Hepatocyte (in vitro differentiated cells): Measurements from ENCODE around the gene PRKCZ. TPM values are rescaled to one million over a fixed set of nuclear protein-coding genes. Genes with fewer than 3 reads are reported as not detected.

Source experiments
- DNase-seq: peaks from one replicate; pipeline ENCODE4 v3.0.0-alpha.2; 2016; ENCODE audit warnings: low spot score
- H2AFZ ChIP-seq: fragments of 200-600 bp; sonication (generic); 2 replicates; pipeline ENCODE4 v1.6.0; 2016; ENCODE audit warnings: antibody characterized with exemption, mild to moderate bottlenecking
- H3K27ac ChIP-seq: fragments of 200-600 bp; sonication (generic); 2 replicates; pipeline ENCODE4 v1.5.1; 2016; ENCODE audit warnings: mild to moderate bottlenecking
- H3K27me3 ChIP-seq: fragments of 200-600 bp; sonication (generic); 2 replicates; pipeline ENCODE4 v1.6.1; 2016
- H3K36me3 ChIP-seq: fragments of 200-600 bp; sonication (generic); replicated peaks from 2 replicates; pipeline ENCODE4 v1.5.1; 2016; ENCODE audit warnings: low read depth; ENCODE audit not compliant: insufficient read depth
- H3K4me1 ChIP-seq: fragments of 200-600 bp; sonication (generic); 2 replicates; pipeline ENCODE4 v1.5.1; 2016; ENCODE audit warnings: mild to moderate bottlenecking, moderate library complexity; ENCODE audit not compliant: insufficient read depth
- H3K4me2 ChIP-seq: fragments of 200-600 bp; sonication (generic); 2 replicates; pipeline ENCODE4 v1.6.0; 2016
- H3K4me3 ChIP-seq: fragments of 200-600 bp; sonication (generic); 2 replicates; pipeline ENCODE4 v1.5.1; 2016; ENCODE audit warnings: mild to moderate bottlenecking
- H3K79me2 ChIP-seq: fragments of 200-600 bp; sonication (generic); 2 replicates; pipeline ENCODE4 v1.6.0; 2017; ENCODE audit warnings: mild to moderate bottlenecking
- H3K9me2 ChIP-seq: fragments of 200-600 bp; sonication (generic); replicated peaks from 2 replicates; pipeline ENCODE4 v1.6.0; 2017; ENCODE audit warnings: mild to moderate bottlenecking; ENCODE audit not compliant: insufficient read depth
- H3K9me3 ChIP-seq: fragments of 200-600 bp; sonication (generic); 2 replicates; pipeline ENCODE4 v1.5.1; 2016; ENCODE audit warnings: low read depth, mild to moderate bottlenecking
- H4K20me1 ChIP-seq: fragments of 200-600 bp; sonication (generic); 2 replicates; pipeline ENCODE4 v1.6.0; 2016; ENCODE audit warnings: mild to moderate bottlenecking; ENCODE audit not compliant: insufficient read depth, poor library complexity, severe bottlenecking
- CTCF ChIP-seq: fragments of 200-600 bp; sonication (generic); IDR thresholded peaks from 2 replicates; pipeline ENCODE4 v1.5.1; 2016; ENCODE audit warnings: antibody characterized with exemption, mild to moderate bottlenecking; ENCODE audit not compliant: poor library complexity
- EZH2 ChIP-seq: fragments of 200-600 bp; sonication (generic); IDR thresholded peaks from 2 replicates; pipeline ENCODE4 v1.6.1; 2016; ENCODE audit warnings: antibody characterized with exemption, mild to moderate bottlenecking, borderline replicate concordance
- EZH2phosphoT487 ChIP-seq: fragments of 200-600 bp; sonication (generic); IDR thresholded peaks from one replicate; pipeline ENCODE4 v1.6.1; 2018; ENCODE audit warnings: antibody characterized with exemption, mild to moderate bottlenecking, low read depth, moderate library complexity; ENCODE audit not compliant: unreplicated experiment, severe bottlenecking
- WGBS: methylation state at CpG from one replicate; pipeline ENCODE4 v1.1.6; 2016; ENCODE audit warnings: low lambda C conversion rate; ENCODE audit errors: missing lambda C conversion rate; 5-methylcytosine and 5-hydroxymethylcytosine counted together
- polyA plus RNA-seq: library from polyadenylated mRNA; unstranded; fragments of >200 nt; fragmentation: Nextera tagmentation; extraction: Ambion mirVana; gene quantifications from 2 replicates; pipeline ENCODE4 v1.2.1, GENCODE V29; 2016
- total RNA-seq: library from RNA; depleted of rRNA; stranded (reverse); fragments of >200 nt; gene quantifications from 2 replicates; pipeline ENCODE4 v1.2.3, GENCODE V29; 2014

Gene PRKCZ
- total and polyA plus RNA-seq, 2 experiments from 2014 or later = 41.0 to 52.3 TPM

GRCh38 chr1:2073382-2074230 lies 23.4 kb downstream of the PRKCZ start:
- Histone ChIP-seq H3K27ac (no peak overlapping the region), H3K4me2 (no peak overlapping the region), H3K9me3 (no peaks in the 10 kb centered on the region), H3K4me3 (no peak overlapping the region), H3K36me3 (peaks cover 6% of the 10 kb centered on the region), H3K4me1 (peaks cover 6% of the 10 kb centered on the region), H2AFZ (no peak overlapping the region), H3K9me2 (no peaks in the 10 kb centered on the region), H3K79me2 (peaks cover 29% of the 10 kb centered on the region), H4K20me1 (no peaks in the 10 kb centered on the region), H3K27me3 (no peaks in the 10 kb centered on the region)
- no peak for TF ChIP-seq EZH2phosphoT487
- no peak for TF ChIP-seq CTCF
- TF ChIP-seq EZH2 = no peak
- DNase-seq = no peak
- WGBS = 87% methylated on average over 58 of the region's 59 CpGs

GRCh38 chr1:2074396-2074795 lies 24.2 kb downstream of the PRKCZ start:
- H3K79me2 ChIP-seq = peaks cover 33% of the 10 kb centered on the region
- H3K9me2 ChIP-seq = no peaks in the 10 kb centered on the region
- TF ChIP-seq EZH2 = no peak
- TF ChIP-seq CTCF = no peak
- TF ChIP-seq EZH2phosphoT487 = no peak
- WGBS = 89% methylated on average over 18 of the region's 19 CpGs
- peaks cover 6% of the 10 kb centered on the region for H3K36me3 ChIP-seq
- H4K20me1 ChIP-seq = no peaks in the 10 kb centered on the region
- no peak overlapping the region for H3K4me3 ChIP-seq
- no peaks in the 10 kb centered on the region for H3K9me3 ChIP-seq
- no peaks in the 10 kb centered on the region for H3K27me3 ChIP-seq
- peaks cover 6% of the 10 kb centered on the region for H3K4me1 ChIP-seq
- no peak overlapping the region for H3K4me2 ChIP-seq
- H2AFZ ChIP-seq = no peak overlapping the region
- no peak overlapping the region for H3K27ac ChIP-seq
- no peak for DNase-seq

- TF ChIP-seq CTCF (no peak), EZH2phosphoT487 (no peak), EZH2 (no peak)
- Histone ChIP-seq H3K4me1 (peaks cover 6% of the 10 kb centered on the region), H4K20me1 (no peaks in the 10 kb centered on the region), H3K9me3 (no peaks in the 10 kb centered on the region), H3K4me2 (no peak overlapping the region), H2AFZ (no peak overlapping the region), H3K36me3 (peaks cover 6% of the 10 kb centered on the region), H3K4me3 (no peak overlapping the region), H3K27me3 (no peaks in the 10 kb centered on the region), H3K27ac (no peak overlapping the region), H3K79me2 (peaks cover 41% of the 10 kb centered on the region), H3K9me2 (no peaks in the 10 kb centered on the region)
- DNase-seq = no peak
- WGBS = 94% methylated on average over 36 of the region's 38 CpGs
These were observed 24.9 kb downstream of the PRKCZ start for GRCh38 chr1:2074944-2075740.
